Dermis microvascular lymphatic vessel endothelial cell (primary cell): ENCODE results near the gene NT5DC2. TPM values are rescaled to one million over a fixed set of nuclear protein-coding genes. Genes with fewer than 3 reads are reported as not detected.

ENCODE experiments used
- DNase-seq, 2 donors: peaks; one replicate each; pipeline versions ENCODE4 v3.0.0 to v3.0.0-alpha.2; 2010; ENCODE audit warnings: low read depth in 2 of 2
- total RNA-seq: library from RNA; depleted of rRNA; stranded (reverse); fragments of >200 nt; gene quantifications from 2 replicates; pipeline ENCODE4 v1.2.1, GENCODE V29; 2014

NT5DC2 gene
- 24.4 and 52.5 TPM in 2 replicates for total RNA-seq

GRCh38 chr3:52533623-52534280, at the start of gene NT5DC2:
Gene NT5DC2, minus strand, starts transcription at chr3:52533857. Its CDS starts 120 bp downstream, at chr3:52533737.
- peak; percentile 9 to 83 for DNase-seq

DNA sequence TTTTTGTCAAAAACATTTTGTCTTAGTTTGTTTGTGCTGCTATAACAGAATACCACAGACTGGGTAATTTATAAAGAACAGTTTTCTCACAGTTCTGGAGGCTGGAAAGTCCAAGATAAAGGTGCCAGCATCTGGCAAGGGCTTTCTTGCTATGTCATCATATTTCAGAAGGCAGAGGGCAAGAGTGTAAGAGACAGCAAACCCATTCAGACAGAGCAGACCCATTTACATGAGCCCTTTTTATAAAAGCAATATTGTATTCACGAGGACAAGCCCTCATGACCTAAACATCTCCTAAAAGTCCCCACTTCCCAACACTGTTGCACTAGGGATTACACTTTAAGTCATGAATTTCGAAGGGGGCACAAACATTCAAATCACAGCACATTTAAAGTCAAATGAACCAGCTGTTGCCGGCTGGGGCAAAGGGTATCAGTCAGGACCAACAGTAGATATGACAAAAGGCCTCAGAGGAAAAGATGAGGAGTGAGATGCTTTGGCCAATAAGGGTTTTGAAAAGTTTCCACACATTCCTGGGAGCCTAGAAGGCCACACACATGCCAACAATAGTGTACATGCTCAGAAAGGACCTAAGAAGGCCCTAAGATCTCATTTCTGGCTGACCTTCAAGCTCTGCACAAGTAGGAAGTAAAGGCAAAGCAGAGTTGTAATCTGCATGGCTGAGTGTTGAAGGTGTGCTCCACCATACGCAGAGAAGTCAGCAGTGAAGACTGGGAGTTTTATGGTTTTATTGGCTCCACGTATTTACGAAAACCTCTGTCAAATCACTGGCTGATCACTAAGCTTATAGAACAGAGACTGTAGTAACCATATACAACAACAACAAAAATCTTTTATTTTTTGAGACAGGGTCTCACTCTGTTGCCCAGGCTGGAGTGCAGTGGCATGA, 40.7 kb upstream of the NT5DC2 start:
- DNase-seq = no peak

- no peak for DNase-seq
These were observed 38.6 kb upstream of the NT5DC2 start for GRCh38 chr3:52572221-52572620.

GRCh38 chr3:52570076-52570475, 36.4 kb upstream of the NT5DC2 start:
- DNase-seq = no peak

DNA sequence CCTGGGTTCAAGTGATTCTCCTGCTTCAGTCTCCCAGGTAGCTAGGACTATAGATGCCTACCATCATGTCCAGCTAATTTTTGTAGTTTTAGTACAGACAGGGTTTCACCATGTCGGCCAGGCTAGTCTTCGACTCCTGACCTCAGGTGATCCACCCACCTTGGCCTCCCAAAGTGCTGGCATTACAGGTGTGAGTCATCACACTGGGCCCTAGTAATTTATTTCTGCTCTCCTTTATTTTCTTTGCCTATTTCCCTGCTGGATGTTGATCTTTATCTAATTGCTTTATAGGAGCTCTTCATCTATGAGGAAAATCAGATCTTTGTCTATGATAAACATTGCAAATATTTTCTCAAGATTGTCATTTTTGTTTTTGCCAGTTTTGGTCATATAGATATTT, 34.4 kb upstream of the NT5DC2 start:
- DNase-seq = no peak

- DNase-seq = no peak
These were observed 30.3 kb upstream of the NT5DC2 start for GRCh38 chr3:52563984-52564383.

- DNase-seq = no peak
These were observed 27.5 kb upstream of the NT5DC2 start for GRCh38 chr3:52561028-52561747.

GRCh38 chr3:52558436-52558835, 24.8 kb upstream of the NT5DC2 start:
- no peak for DNase-seq

DNA sequence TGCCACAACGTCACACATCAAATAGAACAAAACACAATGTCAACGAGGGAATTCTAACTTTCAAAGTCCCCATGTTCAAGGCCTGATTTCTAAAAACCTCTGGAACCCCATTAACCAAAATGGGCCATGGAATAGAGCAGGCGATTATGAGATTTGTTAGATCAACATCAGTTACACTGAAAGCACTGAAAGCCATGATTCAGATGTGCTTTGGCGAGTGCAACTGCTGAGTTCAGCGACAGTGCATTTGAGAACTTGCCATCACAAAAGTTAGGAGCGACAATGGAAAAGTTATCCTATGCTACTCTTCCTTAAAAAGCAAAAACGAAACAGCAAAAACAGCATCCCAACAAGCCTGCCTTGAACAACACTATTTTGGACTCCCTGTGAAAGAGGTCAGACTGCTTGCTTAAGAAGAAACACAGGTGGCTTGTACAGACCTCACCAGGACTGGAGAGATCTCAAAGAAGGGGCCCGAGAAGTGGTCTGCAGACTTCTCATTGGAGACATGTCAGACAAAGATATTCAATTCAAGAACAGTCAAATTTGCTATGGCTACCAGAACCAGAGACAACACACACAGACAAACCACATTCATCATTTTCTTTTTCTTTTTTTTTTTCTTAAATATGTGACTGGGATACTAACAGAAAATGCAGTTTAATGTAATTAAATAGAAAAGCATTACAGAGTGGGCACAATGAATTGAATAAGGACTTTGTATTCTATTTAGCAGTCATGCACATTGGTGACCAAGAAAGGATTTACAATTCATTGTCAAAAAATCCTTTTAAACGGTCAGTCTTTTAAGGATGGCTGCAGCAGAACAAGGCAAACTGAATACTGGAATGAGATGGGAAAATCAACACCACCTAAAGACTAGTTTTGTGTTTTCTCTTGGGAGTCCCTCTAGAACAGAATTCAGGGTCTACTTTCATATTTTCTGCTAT, 23.6 kb upstream of the NT5DC2 start:
- no peak for DNase-seq

GRCh38 chr3:52555056-52555455, 21.4 kb upstream of the NT5DC2 start:
- DNase-seq = no peak

GRCh38 chr3:52554026-52554755, 20.5 kb upstream of the NT5DC2 start:
- DNase-seq = no peak

DNA sequence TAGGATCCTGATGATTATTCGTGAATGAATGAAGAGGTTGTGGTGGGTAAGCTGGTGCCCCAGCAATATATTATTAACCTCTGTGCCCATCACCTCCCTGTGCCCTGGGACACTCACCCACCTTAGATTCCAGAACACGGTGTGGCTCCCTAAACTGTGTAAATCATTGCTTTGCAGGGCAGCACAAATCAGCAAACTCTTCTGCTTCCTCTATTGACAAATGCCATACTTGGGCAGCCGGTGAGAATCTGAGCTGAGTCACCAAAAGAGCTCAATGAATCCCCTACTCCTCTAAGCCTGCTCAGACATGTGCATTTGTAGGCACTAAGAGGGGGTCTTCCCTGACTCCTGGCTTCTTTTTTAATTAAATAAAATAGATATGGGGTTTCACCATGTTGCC, 18.4 kb upstream of the NT5DC2 start:
- no peak for DNase-seq

DNA sequence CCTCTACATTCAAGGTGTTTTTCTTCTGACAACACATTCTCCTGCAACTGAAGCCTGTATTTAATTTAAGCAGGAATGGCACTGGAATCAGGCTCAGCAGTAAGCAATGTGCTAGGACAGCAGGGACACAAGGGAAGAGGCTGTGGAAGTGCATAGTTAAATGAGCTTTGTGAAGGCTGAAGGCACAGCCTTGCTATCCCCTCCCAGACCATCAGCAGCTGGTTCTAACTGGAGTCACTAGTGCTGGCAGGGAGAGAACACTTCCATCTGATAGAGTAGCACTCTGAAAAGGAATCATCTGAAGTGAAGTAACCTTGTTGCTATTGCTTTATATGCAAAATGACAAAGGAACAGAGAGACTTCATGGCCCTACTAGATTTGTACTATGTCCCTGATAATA, 17.5 kb upstream of the NT5DC2 start:
- no peak for DNase-seq

DNA sequence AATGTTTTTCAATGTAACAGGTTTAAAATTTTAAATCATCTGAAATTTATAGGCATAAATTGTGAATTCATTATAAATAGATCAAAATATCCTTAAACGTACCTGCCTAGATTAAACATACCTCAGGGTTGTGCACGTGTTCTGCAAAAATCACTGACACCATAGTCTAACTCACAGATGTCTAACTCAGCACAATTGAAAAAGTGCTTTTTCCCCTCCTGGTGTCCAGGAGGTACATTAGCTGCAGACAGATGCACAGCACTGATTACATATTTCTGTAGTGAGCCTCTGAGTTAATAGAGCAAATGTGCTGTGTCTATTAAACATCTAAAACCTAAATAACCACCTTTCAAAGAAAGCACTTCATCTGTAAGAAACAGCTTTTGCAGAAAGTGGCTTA, 13.5 kb upstream of the NT5DC2 start:
- no peak for DNase-seq

DNA sequence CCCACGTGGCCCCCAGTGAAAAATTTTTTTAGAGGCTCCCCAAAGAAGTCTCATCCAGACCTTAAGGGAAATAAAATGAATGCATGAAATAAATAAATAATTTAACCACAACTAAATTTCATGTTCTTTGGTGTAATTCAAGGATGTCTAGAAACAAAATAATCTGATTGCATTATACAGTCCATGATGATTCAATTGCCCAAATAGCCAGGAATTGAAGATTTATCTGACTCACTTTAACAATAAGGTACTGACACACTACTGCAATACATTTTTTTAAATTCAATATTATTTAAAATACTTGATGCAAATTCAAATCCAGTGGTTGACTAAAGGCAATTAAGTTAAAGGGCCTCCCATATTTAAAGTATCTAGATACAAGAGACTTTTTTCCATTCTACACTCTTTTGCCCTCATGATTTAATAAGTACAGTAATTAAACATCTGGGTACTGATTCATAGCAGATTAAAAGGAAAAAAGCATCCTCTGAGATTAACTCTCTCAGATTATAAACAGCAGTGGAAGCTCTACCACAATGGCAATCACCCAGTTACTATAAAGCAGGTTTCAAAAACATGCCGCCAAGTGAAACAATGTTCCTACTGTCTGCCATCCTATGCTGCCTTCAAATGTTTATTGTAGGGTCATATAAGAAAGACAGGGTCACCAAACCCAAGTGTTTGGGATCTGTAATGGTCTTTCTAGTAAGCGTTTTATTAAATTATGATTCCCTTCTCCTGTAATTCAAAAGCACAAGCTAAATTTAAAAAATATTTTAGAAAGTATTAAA, 12.6 kb upstream of the NT5DC2 start:
- no peak for DNase-seq

DNA sequence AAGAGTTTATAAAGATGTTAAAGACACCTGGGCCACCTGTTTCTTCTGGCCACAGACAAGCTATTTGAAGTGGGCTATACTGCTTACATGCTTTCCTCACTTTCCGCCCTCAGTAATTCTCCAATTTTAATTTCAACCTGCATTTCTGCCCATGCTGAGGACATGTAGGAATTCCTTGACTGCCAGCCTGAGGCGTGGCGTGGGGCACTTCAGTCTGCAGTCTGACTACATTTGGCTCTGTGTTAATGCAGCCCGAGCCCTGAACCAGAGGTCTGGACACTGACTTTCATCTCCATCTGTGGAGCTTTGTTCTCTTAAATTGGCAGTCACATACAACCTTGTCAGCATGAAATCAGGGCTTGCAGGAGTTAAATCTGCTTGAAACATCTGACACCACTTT, 11.3 kb upstream of the NT5DC2 start:
- no peak for DNase-seq

DNA sequence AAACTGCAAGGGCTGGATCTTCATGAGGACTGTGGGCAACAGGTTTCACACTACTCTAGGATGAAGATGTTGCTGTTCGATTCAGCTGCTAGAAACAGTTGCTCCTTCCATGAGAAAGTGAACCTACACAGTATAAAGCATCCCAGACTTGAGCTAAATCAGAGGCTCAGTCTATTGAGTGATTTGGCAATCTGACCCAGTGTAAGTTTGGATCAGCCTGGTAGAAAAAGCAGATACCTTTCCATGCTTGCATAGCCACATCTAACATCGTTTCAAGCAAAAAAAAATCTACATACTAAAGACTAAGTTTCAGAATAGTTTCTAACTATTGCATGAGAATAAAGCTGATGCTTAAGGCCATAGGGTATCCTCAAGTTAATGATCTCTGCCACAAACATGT, 7.4 kb upstream of the NT5DC2 start:
- no peak for DNase-seq

DNA sequence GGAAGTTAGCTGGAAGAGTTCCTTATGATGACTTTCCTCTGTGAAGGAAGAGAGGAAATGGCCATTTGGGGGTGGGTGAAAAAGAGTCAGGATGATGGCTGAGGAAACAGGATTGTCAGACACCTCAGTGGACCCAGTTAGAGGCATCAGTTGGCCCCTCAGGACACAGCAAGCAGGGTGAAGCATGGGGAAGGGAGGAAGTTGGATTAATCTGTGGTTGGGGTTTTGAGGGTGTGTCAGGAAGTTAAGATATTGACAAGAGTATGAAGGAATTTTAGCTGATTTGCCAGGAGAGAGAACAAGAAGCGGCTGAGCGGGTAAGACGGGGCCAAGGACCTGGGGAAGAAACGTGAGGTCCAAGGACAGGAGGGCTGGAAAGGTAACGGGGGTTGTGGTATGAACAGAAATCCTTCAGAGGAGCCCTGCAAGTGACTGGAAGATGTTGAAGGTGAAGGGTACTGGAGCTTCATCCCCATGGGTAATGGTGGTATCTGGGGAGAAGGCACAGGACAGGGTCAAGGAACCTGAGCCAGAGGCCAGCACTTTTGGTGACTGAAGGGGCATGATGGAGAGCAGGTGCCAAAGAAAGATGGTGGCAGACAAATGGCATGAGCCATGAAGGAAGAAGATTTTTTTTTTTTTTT, 5.5 kb upstream of the NT5DC2 start:
- DNase-seq = no peak
